T-helper 9 cell (primary cell): ENCODE results near the gene NT5DC4.
A peak's percentile ranks its signal among the peaks of the same experiment; 100 is the strongest.

Source experiments
- DNase-seq: peaks from one replicate; pipeline ENCODE4 v3.0.0-alpha.2; 2020

The NT5DC4 gene

GRCh38 chr2:112724591-112725525 is 4.0 kb downstream of the NT5DC4 start:
- no peak for DNase-seq

- no peak for DNase-seq
These were observed 5.0 kb downstream of the NT5DC4 start for GRCh38 chr2:112725545-112726457.

GRCh38 chr2:112726487-112727190 is 5.8 kb downstream of the NT5DC4 start:
- DNase-seq: peak; percentile 80

- DNase-seq: no peak
These were observed 6.6 kb downstream of the NT5DC4 start for GRCh38 chr2:112727276-112728028.

GRCh38 chr2:112728029-112728362 is 7.2 kb downstream of the NT5DC4 start:
- DNase-seq: no peak

GRCh38 chr2:112728378-112729175 is 7.8 kb downstream of the NT5DC4 start:
- no peak for DNase-seq

- no peak for DNase-seq
These were observed 9.4 kb downstream of the NT5DC4 start for GRCh38 chr2:112730216-112730615.

- no peak for DNase-seq
These were observed 10.0 kb downstream of the NT5DC4 start for GRCh38 chr2:112730791-112731190.

GRCh38 chr2:112731479-112731878 is 10.7 kb downstream of the NT5DC4 start:
- DNase-seq: no peak

- DNase-seq: no peak
These were observed 12.6 kb downstream of the NT5DC4 start for GRCh38 chr2:112733456-112733855.

GRCh38 chr2:112733871-112734270 is 13.1 kb downstream of the NT5DC4 start:
- DNase-seq: no peak

- no peak for DNase-seq
These were observed 16.9 kb downstream of the NT5DC4 start for GRCh38 chr2:112737542-112738232.

- no peak for DNase-seq
These were observed 19.7 kb downstream of the NT5DC4 start for GRCh38 chr2:112740527-112740926.

GRCh38 chr2:112749755-112750559 is 29.1 kb downstream of the NT5DC4 start:
- peak; percentile 81 for DNase-seq

GRCh38 chr2:112750560-112750843 is 29.7 kb downstream of the NT5DC4 start:
- no peak for DNase-seq

GRCh38 chr2:112751451-112752197 is 30.8 kb downstream of the NT5DC4 start:
- no peak for DNase-seq

- DNase-seq: no peak
These were observed 31.8 kb downstream of the NT5DC4 start for GRCh38 chr2:112752667-112753066.

- no peak for DNase-seq
These were observed 33.7 kb downstream of the NT5DC4 start for GRCh38 chr2:112754564-112754963.

- DNase-seq: no peak
These were observed 34.6 kb downstream of the NT5DC4 start for GRCh38 chr2:112755444-112755843.
